DMS53 (cell line): ENCODE results near the gene RHOB.

Experiments
- DNase-seq: peaks from one replicate; lab custom pipeline; 2025; lab: John Stamatoyannopoulos, UW

RHOB gene

DNA sequence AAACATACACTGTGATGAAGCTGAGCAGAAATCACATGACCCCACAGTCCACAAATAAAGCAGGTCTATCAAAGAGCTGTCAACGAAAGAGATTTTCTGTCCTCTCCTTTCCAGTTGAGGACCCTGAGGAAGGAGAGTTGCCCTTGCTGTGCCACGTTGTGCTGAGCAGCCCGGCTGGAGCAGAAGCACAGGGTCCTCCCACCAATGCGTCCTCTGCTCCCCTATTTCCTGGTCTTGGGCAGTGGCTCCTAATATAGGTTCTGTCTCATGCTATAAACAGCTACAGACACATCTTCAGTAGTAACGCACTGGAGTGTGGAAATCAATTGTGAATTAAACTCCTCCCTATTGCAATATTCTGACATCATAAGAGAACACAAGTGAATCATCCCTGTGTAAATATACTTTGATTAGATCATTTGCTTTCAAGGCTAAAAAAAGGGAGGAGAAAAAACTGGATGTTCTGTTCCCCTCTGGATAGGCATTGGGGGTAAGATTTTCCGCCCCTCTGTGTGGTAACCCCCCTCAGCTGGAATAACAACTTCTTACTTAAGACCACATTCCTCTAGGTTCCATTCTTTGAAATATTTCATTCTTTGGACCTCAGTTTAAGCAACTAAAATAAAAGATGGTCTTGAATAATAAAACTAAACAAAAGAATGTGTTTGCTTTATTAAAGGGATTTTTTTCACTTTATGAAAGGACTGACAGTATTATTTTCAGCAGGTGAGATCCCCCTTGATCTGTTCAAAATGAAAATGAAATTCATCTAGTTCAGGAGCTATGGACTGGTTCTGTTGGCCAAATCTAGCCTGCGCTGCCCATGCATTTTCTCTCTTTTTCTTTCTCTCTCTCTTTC lies 8.3 kb upstream of the RHOB start:
- peak; percentile 92 for DNase-seq

DNA sequence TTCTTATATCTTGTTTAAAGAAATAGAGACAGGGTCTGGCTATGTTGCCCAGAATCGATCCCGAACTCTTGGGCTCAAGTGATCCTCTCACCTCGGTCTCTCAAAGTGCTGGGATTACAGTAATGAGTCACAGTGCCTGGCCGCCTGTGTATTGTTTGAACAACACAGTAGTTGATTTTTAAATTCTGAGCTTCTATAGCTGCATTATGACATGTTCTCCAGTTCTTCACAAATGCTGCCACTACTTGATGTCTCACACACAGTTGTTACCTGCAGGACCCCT lies 7.7 kb upstream of the RHOB start:
- DNase-seq, result peak; percentile 85

DNA sequence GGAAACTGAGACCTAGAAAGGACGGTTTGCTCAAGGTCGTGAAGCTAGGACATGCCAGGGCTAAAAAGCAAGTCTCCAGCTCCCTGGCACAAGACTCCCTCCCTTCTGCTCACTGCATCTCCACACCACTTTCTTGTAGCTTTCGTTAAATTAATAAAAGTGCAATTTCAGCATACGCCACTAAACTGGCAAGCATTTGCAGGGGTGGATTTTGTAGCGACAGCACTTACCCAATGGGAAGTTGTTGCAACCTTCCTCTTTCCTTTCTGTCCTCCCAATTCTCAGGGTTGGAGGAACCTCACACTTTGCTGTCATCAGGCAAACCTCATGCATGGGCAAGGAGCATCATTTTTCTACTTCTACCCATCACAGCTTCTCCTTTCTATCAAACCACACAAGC lies 7.4 kb upstream of the RHOB start:
- DNase-seq, result no peak

DNA sequence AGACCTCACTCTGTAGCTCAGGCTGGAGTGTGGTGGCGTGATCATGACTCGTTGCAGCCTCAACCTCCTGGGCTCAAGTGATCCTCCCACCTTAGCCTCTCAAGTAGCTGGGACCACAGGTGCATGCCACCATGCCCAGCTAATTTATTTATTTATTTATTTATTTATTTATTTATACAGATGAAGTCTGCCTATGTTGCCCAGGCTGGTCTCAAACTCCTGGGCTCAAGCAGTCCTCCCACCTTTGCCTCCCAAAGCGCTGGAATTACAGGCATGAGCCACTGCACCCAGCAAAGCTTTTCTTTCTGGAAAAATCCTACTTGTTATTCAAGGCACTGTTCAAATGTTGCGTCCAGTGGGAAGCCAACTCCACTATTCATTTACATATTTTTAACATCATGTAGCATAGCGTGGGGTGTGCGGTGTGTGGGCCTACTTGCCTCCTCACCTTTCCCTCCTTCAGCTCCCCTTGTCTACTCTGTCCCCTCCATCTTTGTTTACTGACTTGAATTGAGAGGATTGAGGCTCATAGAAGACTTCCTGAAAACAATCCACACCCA lies 6.8 kb upstream of the RHOB start:
- no peak for DNase-seq

DNA sequence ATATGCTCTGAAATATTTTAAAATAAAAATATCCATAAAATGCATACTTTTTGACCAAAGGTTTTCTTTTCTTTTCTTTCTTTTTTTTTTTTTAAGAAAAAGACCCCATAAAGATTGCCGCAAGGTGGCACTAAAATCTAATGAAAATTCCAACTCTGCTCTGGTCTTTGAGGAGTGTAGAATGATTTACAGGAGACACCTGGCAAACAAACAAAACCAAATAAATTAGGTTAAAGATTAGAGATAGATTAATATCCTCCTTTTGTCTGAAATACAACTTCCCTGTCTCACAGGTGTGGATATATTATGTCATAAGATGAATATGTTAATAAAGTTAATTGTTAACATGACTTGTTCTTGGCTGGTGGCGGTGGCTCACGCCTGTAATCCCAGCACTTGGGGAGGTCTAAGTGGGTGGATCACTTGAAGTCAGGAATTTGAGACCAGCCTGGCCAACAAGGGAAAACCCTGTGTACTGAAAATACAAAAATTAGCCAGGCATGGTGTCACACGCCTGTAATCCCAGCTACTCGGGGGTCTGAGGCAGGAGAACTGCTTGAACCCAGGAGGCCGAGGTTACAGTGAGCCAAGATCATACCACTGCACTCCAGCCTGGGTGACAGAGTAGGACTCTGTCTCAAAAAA lies 3.5 kb upstream of the RHOB start:
- DNase-seq, result peak; percentile 88

DNA sequence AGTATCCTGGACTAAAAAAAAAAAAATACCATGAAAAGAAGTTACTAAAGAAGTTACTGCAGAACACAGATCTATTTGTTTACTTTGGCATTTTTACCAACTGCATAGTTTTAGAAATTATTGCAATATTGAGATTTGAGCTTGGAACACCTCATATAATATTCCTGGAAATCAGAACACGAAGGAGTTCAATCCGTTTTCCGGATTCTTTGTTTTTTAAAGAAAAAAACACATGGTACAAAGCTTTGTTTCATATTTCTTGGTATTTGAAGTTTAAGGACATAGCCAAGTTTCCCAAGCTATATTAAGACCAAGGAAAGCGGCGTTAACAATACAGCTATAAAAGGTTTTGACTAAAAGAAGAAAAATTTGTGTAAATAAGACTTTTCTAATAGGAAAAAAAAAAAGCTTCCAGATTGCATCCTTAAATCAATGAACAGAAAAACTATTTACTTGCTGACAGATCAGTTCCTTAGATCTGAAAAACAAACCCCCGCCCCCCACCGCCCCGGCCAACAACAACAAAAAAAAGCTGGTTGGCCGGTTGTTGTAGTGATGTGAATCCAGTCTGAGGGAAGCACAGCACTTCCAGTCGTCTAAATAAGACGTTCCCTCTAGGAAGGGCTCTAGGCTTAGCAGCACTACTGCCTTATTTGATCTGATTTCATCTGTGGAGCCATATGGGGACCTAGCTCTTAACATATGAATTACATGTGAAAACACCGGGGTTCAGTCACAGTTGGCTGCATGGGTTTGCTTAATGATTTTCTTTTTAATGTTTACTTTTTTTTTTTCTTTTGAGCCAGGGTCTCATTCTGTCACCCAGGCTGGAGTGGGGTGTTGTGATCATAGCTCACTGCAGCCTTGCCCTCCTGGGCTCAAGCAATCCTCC lies 2.5 kb upstream of the RHOB start:
- no peak for DNase-seq

DNA sequence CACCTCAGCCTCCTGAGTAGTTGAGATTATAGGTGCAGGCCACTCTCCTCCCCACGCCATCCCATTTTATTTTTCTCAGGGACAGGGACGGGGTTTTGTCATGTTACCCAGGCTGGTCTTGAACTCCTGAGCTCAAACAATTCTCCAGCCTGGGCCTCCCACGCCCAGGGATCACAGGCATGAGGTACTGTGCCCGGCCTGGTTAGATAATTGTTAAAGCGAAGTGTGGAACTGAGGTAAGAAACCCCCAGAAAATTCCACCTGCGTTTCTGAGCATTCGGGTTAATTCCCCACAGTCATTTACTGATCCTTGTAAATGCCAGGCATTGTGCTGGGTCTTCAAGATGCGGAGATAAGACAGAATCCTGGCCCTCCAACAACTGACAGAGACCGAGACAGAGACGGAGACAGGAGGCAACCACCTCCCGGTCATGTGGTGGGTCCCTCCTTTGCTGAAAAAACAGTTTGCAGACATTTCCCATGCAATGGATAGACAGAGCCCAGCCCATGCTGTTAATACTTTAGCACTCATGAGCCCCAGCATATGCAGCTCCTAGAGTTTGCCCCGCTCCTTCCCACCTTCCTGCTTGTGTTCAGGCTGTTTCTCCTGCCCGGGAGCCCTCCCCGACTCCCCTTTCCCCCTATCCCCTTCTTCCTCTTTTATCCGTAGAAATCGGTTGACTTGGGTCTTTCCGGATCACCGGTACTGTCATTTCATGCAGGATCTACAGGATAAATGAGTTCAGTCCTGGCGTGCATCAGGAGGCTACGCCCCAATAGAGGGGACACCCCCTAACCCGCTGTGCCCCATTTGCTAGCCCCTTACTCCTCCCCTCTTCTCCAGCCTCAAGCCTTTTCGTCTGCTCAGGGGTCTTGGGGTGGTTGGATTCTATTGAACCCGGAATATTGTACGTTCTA lies 1.6 kb upstream of the RHOB start:
- no peak for DNase-seq

DNA sequence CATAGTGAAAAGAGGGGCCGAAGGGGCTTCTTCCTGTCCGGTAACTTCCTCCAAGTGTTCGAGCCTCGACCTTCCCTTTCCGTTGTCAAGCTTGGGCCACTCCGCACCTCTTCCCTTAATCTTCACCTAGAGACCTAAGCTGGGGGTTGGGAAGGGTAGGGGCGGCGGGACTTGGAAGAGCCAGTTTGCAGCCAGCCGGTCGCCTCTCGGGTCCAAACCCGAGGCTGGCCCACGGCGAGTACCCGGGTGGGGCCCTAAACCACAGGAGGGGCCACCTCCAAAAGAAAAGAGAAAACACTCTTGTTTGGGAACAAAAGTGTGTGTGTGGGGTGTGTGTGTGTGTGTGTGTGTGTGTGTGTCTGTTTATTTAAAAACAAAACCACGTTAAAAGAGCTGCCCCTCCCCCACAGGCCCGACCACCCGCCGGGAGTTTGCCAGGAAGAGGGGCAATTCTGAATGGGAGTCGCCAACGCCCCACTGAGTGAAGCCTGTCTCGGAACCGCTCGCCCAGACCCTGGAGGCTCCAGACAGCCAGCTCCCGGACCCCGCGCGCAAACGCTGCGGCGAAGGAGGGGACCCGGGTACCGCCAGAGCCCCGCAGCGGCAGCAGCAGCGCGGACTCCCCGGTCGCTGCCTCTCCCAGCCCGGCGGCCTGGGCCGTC lies 488 bp upstream of the RHOB start:
- no peak for DNase-seq

DNA sequence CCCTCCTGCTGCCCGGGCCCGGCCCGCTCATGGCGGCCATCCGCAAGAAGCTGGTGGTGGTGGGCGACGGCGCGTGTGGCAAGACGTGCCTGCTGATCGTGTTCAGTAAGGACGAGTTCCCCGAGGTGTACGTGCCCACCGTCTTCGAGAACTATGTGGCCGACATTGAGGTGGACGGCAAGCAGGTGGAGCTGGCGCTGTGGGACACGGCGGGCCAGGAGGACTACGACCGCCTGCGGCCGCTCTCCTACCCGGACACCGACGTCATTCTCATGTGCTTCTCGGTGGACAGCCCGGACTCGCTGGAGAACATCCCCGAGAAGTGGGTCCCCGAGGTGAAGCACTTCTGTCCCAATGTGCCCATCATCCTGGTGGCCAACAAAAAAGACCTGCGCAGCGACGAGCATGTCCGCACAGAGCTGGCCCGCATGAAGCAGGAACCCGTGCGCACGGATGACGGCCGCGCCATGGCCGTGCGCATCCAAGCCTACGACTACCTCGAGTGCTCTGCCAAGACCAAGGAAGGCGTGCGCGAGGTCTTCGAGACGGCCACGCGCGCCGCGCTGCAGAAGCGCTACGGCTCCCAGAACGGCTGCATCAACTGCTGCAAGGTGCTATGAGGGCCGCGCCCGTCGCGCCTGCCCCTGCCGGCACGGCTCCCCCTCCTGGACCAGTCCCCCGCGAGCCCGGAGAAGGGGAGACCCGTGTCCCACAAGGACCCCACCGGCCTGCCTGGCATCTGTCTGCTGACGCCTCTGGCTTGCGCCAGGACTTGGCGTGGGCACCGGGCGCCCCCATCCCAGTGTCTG lies 767 bp downstream of the RHOB start:
- peak; percentile 76 for DNase-seq

DNA sequence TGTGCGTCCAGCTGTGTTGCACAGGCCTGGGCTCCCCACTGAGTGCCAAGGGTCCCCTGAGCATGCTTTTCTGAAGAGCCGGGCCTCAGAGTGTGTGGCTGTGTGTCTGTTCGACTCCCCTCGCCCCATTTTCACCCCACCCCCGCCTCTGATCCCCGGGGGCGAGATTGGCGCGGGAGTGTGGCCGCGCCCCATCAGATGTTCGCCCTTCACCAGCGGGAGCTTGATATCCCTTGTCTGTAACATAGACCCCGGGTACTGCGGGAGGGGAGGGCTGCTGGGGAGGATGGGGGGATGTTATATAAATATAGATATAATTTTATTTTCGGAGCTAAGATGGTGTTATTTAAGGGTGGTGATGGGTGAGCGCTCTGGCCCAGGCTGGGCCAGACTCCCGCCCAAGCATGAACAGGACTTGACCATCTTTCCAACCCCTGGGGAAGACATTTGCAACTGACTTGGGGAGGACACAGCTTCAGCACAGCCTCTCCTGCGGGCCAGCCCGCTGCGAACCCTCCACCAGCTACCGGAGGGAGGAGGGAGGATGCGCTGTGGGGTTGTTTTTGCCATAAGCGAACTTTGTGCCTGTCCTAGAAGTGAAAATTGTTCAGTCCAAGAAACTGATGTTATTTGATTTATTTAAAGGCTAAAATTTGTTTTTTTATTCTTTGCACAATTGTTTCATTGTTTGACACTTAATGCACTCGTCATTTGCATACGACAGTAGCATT lies 1.5 kb downstream of the RHOB start:
- DNase-seq, result no peak

DNA sequence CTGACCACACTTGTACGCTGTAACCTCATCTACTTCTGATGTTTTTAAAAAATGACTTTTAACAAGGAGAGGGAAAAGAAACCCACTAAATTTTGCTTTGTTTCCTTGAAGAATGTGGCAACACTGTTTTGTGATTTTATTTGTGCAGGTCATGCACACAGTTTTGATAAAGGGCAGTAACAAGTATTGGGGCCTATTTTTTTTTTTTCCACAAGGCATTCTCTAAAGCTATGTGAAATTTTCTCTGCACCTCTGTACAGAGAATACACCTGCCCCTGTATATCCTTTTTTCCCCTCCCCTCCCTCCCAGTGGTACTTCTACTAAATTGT lies 2.1 kb downstream of the RHOB start:
- DNase-seq, result no peak

DNA sequence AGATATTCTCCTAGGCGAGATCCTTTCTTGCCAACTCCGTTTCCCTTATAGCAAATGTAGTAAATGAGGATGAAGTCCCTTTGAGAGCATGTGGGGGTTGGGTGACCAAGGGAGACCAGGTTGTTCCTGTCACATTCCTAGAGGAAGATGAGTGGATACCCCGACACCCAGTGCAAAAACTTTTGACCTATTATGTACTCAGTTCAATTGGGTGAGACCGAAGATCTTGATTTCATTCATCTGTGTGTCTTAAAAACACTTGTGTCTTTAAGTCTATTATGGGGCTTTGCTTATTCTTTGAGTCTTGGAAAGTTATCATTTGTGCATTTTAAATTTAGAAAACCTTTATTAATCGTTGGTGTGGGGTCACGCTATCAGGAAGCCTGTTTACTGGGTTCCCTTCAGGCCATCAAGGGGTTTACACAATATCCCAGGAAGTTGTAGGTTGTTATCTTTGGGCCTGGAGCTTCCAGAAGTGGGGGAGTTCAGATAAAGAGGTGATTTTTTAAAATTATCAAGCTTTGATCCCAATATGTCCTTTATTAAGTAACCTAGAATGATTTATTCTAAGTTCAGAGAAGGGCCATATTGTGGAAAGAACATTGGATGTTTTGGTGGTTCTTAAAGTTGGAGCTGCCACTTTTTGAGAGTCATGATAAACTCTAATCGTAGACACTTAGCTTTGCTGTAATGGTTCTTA lies 2.8 kb downstream of the RHOB start:
- peak; percentile 24 for DNase-seq

DNA sequence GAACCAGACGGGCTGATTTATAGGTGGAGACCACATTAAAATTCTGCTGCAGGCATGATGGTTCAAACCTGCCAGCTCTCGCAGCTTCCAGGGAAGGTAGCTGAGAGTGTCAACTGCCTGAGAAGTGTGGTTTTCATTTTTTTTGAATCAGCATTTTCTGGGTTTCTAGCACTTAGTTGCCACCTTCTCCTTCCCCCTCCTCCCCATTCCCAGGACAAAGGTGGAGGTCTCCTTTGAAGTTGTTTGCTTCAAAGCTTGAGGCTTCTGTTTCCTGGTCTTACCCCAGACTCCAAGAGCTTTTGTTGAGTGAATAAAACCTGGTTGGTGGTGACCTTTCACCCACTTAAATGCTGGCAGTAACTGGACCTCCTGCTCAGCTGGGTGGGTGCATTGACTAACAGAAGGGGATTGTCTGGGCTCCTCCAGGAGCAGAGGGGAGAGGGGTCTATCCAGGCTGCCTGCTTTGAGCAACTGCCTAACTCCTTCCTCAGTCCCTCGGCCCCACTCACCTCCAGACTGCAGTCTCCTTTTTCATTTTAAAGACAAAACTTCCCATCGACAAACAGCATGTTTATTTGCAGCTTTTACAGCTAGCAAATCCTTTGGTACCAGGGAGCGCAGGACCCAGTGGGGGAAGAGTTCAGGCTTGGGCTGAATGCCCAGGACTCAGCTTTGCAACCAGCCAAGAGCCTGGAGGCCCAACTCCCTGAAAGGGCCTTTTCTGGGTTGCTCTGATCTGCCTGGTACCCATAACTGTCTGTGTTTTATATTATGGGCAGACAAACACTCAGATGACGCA lies 3.5 kb downstream of the RHOB start:
- DNase-seq, result peak; percentile 21

DNA sequence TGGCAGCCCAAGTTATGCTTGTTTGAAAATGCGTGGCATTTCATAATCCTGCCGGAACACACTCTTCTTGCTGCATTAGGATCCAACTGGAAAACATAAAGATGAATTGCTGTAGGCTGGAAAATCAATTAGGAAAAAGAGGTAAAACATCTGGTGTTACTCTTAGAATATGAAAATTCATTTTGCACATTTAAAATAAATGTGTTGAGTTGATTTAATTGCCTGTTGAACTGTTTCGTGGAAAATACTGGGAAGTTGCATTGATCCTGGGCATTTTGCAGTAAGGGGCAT lies 4.1 kb downstream of the RHOB start:
- DNase-seq, result no peak

DNA sequence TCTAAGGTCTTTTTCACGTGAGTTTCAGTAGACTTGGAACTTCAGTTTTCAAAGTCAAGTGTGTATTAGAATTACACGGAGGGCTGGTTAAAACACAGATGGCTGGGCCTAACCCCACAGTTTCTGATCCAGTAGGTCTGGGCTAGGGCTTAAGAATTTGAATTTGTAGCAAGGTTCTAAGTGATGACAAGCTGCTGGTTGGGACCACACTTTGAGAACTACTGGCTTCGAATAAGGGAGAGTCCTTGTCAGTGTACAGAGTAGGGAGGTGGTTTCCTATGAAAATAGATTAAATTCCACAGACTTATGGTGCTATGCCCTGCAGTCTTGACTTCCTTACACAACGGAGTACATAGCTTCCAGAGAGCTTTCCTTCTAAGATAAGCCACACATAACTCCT lies 4.5 kb downstream of the RHOB start:
- DNase-seq, result no peak

DNA sequence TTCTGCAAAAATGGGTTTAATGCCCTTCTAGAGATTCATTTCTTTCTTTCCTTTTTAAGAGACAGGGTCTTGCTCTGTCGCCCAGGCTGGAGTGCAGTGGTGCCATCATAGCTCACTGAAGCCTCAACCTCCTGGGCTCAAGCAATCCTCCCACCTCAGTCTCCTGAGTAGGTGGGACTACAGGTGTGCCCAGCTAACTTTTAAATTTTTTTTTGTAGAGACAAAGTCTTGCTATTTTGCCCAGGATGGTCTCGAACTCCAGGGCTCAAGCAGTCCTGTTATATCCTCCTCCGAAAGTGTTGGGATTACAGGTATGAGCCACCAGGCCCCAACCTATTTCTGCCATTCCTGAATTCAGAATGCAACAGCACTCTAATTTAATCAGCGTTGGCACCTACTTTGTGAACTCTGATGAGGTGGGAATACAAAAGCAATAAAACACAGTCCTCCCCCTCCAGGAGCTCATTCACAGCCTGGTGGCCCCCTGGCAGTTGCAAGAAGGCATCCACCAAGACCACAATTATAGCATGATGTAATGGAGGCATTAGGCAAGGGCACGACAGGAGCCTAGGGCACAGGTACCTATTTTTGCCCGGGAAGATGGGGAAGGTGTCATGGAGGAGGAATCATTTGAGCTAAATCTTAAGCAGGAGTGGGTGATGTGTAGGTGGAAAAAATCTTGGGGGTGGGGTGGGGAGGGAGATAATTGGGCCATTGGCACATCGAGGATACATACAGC lies 5.1 kb downstream of the RHOB start:
- no peak for DNase-seq

DNA sequence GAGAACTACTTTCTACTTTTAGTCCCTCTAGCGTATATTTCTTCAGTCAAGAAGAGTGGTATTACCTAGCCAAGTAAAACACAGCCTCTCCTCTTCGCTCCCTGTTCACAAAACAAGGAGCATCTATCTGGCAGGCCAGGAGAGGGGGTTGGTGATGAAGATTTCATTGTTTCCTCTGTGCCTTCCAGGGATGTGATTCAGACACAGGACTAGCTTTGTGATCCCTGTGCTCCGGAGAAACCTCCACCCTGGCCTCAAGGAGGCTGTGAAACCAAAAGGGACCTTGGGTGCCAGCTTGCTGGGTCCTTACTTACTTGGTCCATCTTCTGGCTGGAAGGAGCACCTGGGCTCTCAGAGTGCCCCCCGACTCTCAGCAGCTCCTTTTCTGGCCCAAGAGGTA lies 5.7 kb downstream of the RHOB start:
- DNase-seq, result no peak

DNA sequence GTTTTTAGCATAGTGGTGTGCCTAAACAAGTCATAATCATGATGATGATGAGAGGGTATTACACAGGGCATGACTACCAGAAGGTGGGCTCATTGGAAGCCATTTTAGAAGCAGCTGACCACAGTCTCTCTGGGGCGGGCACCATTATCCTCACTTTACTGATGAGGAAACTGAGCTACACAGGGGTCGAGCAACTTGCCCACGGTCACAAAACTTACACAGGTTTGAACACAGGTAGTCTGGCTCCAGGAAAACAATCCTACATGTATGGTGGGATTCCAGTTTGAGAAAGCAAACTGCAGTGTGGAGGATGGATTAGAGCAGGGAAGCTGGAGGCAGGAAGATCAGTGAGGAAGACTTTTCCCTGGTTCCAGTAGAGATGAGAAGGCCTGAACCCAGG lies 6.2 kb downstream of the RHOB start:
- DNase-seq, result no peak
